GM12864 (cell line): Measurements from ENCODE around the gene CEPT1.
A peak's percentile ranks its signal among the peaks of the same experiment; 100 is the strongest.

Experiments
- DNase-seq: peaks from one replicate; pipeline ENCODE4 v3.0.0-alpha.2; 2011; ENCODE audit warnings: low read depth
- H3K4me3 ChIP-seq: 2 replicates; pipeline ENCODE4 v1.5.1; 2011; ENCODE audit warnings: mild to moderate bottlenecking, low read depth, low read length, control low read depth
- TF ChIP-seq, protein P1 (sequence below): IDR thresholded peaks from 2 replicates; pipeline ENCODE4 v1.5.1; 2011; ENCODE audit warnings: low read depth, mild to moderate bottlenecking, moderate library complexity, low read length, control low read depth, inconsistent platforms; ENCODE audit errors: missing control alignments

CEPT1 gene

DNA sequence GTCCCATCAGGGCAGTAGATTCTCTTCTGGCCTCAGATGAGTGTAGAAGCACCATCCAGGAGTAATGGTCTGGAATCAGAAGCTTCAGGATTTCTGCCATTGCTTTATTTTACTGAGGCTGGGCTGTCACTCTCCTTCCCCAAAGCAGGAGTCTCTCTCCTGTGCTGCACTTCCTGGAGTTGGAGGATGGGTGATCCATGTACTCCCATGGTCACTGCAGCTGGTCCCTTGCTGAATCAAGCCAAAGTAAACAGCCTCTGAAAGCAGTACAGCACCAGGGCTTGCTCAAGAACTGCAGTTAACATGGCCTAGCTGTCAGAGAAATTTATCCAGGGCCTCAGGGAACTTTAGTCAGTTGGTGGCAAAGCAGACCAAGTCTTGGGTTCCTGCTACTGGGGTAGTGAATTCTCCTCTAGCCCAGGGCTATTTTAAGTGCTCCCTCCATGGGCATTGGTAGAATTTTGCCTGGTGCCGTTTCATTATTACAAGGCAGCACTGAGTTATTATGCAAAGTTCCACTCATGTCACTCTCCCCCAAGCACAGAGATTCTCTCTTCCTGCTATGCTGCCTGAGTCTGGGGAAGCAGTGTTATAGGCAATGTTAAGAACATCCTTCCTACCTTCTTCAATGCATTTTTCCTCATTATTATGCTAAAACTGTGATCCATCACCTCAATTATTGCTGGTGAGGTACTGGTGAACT, 29.7 kb upstream of the CEPT1 start:
- H3K4me3 ChIP-seq: no peak overlapping the region
- TF ChIP-seq, protein P1, sequence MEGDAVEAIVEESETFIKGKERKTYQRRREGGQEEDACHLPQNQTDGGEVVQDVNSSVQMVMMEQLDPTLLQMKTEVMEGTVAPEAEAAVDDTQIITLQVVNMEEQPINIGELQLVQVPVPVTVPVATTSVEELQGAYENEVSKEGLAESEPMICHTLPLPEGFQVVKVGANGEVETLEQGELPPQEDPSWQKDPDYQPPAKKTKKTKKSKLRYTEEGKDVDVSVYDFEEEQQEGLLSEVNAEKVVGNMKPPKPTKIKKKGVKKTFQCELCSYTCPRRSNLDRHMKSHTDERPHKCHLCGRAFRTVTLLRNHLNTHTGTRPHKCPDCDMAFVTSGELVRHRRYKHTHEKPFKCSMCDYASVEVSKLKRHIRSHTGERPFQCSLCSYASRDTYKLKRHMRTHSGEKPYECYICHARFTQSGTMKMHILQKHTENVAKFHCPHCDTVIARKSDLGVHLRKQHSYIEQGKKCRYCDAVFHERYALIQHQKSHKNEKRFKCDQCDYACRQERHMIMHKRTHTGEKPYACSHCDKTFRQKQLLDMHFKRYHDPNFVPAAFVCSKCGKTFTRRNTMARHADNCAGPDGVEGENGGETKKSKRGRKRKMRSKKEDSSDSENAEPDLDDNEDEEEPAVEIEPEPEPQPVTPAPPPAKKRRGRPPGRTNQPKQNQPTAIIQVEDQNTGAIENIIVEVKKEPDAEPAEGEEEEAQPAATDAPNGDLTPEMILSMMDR: no peak
- DNase-seq: no peak

DNA sequence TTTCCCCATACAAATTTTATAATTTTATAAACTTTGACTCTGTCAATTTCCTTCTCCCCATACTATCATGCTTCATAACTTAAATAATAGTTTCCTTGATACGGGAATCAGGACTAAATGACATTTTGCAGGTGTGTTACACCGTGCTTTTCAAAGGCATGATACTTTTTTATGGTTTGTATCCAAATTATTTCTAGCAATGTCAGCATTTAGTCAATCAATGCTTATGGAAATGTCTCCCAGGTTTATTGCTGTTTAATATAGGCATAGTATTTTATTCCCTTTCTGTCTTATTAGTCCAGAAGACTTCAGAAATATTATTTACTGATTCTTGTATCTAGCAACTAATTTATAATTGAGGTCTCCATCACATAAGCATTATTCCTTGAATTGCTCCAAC, 23.5 kb upstream of the CEPT1 start:
- TF ChIP-seq, protein P1: no peak

DNA sequence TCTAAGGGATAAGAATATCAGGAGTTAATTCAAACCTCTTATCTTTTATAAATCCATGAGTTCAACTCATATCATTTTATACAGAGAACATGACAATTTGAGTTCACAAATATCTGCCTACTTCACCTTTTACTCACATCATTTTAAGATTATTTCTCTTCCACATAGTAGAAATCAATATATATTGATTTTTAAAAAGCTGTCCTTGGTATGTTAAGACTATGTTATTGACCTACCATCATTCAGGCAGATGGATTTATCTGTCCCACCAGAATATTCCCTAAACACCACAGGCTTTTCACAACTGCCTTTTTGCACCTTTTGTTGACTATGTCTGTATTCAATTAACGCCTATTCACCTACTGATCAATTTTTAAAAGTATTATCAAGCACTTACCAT, 13.7 kb upstream of the CEPT1 start:
- TF ChIP-seq, protein P1: no peak
- H3K4me3 ChIP-seq: no peak overlapping the region
- DNase-seq: no peak

More for the DNA sequence above, 23.5 kb upstream of the CEPT1 start:
- H3K4me3 ChIP-seq: no peak overlapping the region
- DNase-seq: no peak

DNA sequence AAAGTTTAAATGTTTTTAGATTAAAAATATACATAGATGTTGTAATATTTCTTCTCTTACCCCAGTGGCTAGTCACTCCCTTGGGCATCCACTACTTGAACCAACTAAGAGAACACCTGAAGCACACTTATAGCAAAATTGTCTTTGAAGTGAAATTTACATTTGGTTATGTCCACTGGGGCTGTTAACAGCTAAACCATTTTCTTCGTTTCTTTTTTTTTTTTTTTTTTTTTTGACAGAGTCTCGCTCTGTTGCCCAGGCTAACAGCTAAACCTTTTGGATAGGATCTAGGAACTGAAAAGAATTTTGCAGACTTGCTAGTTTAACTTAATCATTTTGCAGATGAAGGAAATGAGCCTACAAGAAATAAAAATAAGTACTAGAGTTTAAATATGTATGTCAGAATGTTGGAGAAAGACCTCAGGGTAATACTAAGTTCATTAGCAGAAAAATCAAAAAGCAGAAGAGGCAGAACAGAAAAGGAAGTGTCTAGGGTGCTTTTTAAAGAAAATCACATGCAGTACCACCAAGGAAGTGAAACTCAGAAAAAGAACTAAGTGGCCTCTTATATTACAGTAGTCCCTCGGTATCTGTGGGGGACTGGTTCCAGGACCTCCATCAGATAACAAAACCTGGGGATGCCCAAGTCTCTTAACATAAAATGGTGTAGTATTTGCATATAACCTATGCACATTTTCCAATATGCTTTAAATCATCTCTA, 11.9 kb upstream of the CEPT1 start:
- TF ChIP-seq, protein P1: no peak
- peak; percentile 78 for DNase-seq
- H3K4me3 ChIP-seq: no peak overlapping the region; the same call in 1 of the 2 replicates

DNA sequence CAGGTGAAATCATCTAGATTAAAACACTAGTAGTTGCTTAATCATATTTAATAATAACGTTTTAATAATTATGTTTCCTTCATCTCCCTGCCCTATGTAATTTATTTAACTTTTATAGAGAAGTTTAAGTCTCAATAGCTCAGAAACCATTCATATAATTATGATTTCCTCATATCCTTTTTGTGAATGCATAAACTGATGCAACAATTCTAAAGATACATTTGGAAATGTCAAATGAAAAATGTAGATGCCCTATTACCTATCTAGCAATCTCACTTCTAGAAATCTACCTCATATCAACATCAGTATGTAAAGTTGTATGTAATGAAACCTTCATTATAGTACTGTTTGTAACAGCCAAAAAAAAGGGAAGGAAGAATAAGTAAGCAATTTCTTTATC, 10.6 kb upstream of the CEPT1 start:
- H3K4me3 ChIP-seq: no peak overlapping the region

DNA sequence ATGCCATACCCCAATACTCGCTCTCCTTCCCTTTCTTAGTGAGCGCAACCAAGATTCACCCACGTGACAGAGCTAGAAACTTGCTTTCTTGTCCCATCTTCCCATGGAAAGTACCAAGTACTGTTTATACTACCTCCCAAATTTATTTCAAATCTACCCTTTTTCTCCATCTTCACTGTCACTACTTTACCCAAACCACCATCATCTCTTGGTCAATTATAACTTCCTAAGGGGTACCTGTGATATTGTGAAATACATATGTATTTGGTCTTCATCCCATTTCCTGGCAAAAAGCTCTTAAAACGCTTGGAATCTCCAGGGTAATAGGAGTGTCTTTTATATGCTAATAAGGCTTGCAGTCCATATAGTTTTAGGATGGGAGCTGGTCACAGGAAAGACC, 8.3 kb upstream of the CEPT1 start:
- no peak for DNase-seq
- TF ChIP-seq, protein P1: no peak
- no peak overlapping the region for H3K4me3 ChIP-seq

More for the DNA sequence above, 10.6 kb upstream of the CEPT1 start:
- TF ChIP-seq, protein P1: no peak
- DNase-seq: no peak
